Kidney glomerular epithelial cell (primary cell): Measurements from ENCODE around the gene ACSM3.
A peak's percentile ranks its signal among the peaks of the same experiment; 100 is the strongest.
"Not testable (repeated sequence)": the region's sequence is repeated elsewhere in the genome, so short reads cannot be mapped to it uniquely, and the experiment has no call there.

Experiments used
- DNase-seq: peaks from one replicate; lab custom pipeline; 2025; lab: John Stamatoyannopoulos, UW

ACSM3 gene

DNA sequence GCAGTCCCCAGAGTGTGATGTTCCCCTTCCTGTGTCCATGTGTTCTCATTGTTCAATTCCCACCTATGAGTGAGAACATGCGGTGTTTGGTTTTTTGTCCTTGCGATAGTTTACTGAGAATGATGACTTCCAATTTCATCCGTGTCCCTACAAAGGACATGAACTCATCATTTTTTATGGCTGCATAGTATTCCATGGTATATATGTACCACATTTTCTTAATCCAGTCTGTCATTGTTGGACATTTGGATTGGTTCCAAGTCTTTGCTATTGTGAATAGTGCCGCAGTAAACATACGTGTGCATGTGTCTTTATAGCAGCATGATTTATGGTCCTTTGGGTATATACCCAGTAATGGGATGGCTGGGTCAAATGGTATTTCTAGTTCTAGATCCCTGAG, 8.0 kb upstream of the ACSM3 start:
- not testable (repeated sequence) for DNase-seq

DNA sequence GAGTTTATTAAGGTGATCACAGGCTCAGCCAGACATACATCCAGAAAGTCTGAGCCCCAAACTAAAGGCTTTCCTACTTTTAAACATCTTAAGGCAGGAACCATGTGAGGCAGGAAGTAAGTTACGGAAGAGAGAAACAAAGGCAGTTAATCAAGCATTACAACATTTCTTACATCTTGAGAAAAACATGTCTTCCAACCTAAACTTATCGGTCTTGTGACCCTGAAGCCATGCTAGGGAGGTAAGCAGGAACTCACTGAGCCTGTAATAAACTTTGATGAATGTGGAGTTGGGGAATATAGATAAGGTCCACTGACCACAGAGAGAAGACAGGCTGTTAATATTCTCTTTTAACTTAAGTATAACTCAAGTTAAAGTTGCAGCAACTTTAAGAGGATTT, 3.5 kb upstream of the ACSM3 start:
- no peak for DNase-seq

DNA sequence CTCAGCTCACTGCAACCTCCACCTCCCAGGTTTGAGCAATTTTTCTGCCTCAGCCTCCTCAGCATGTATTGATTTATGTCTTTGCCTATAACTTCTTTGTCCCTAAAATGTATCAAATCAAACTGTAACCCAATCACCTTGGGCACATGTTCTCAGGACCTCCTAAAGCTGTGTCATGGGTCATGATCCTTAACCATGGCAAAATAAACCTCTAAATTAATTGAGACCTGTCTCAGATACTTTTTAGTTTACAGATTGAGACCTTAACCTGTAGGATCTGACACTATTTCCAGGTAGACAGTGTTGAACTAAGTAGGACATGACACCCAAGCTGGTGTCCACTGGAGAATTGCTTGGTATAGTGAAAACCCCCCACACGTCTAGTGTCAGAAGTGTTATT, 2.6 kb upstream of the ACSM3 start:
- no peak for DNase-seq

DNA sequence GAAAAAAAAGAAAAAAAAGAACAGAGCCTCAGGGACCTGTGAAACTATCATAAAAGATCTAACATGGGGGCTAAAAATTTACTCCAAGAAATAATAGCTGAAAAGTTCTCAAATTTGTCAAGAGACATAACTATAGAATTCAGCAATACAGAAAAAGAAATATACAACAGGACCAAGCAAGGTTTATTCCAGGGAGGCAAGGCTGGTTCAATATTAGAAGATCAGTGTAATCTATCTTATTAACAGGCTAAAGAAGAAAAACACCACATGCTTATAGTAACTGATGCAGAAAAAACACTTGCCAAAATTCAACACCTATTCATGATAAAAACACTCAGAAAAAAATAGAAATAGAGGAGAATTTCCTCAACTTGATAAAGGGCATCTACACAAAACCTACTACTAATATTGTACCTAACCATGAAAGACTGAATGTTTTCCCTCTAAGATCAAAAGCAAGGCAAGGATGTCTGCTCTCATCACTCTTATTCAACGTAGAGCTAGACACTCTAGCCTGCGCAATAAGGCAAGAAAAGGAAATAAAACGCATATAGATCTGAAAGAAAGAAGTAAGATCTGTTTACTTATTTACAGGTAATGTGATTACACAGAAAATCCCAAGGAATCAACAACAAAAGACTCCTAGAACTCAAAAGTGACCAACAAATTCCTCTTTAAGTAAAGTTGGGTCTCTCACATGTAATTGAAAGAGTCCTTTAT, 1.2 kb upstream of the ACSM3 start:
- no peak for DNase-seq

DNA sequence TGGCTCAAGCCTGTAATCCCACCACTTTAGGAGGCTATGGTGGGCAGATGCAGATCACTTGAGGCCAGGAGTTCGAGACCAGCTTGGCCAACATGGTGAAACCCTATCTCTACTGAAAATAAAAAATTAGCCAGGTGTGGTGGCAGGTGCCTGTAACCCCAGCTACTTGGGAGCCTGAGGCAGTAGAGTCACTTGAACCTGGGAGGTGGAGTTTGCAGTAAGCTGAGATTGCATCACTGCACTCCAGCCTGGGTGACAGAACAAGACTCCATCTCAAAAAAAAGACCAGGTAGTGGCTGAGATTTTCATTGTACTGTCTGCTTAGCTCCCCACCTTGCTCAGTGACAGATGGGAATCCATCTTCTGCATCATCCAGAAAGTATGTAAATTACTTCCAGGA, 634 bp downstream of the ACSM3 start:
- not testable (repeated sequence) for DNase-seq

DNA sequence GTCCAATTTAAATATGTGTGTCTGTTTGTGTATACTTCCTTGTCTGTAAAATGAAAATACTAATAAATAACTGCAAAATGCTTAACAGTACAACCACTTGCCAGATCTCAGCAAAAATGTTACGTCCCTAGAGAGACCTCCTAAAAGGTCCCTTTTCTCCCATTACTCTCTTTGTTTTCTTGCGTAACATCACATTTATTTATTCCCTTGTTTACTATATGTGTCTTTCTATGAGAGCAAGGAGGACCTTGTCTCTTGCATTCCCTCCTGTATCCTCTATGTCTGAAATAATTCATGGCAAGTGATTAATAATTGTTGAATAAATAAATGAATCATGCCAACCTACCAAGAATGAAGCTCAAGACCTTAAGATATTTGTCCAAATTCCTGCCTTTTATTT, 1.9 kb downstream of the ACSM3 start:
- no peak for DNase-seq

DNA sequence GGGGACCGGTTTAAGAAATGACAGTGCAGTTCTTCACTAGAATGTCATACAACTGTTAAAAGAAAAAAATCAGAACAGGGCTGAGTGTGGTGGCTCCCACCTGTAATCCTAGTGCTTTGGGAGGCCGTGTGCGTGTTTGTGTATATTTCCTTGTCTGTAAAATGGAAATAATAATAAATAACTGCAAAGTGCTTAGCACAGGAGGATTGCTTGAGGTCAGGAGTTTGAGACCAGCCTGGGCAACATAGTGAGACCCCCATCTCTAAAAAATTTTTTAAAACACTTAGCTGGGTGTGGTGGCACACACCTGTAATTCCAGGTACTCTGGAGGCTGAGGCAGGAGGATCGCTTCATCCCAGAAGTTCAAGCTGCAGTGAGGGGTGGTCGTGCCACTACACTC, 2.5 kb downstream of the ACSM3 start:
- DNase-seq: no peak

DNA sequence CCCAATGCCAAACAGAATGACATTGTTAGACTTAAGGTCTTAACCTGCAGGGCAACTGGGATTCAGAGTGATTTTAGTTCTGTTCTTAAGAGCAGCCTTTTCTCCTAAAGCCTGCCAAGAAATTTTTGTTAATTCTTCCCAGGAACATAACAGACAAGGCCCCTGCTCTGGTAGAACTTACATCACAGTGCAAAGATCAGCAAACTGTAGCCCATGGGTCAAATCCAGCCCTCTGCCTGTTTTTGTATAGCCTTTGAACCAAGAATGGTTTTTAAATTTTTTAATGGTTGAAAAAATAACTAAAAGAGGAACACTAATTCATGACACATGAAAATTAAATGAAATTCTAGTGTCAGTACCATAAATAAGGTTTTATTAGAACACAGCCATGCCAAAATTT, 3.8 kb downstream of the ACSM3 start:
- DNase-seq: no peak

DNA sequence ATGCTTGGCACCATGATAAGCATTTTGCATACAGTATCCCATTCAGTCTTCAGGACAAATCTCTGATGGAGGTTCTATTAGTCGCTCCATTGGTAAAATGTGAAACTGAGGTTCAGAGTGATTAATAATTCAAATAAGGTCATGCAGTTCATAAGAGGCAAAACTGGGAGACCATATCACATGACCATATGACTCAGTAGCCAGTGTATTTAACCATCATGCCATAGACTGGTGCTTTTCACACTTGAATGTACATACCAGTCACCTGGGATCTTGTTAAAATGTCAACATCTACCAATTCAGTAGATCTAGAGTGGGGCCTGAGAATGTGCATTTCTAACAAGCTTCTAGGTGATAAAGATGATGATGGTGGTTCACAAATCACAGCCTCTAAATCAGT, 4.3 kb downstream of the ACSM3 start:
- peak; percentile 18 for DNase-seq

DNA sequence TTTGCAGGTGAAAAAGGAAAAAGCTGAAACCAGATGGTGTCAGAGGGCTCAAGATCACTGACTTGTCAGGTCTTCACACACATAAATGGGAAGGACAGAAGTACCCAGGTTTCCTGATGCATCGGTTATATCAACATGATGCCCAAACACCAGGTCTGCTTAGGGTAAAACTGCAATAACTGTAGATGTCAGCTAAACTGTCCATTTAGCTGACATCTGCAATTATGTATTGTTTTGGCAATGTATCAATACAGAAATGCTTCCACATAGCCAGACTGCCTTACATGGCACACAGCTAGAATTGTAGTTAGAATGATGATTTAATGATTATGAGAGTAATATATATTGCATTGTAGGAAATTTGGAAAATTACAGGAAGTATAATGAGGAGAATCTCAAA, 5.0 kb downstream of the ACSM3 start:
- DNase-seq: no peak

DNA sequence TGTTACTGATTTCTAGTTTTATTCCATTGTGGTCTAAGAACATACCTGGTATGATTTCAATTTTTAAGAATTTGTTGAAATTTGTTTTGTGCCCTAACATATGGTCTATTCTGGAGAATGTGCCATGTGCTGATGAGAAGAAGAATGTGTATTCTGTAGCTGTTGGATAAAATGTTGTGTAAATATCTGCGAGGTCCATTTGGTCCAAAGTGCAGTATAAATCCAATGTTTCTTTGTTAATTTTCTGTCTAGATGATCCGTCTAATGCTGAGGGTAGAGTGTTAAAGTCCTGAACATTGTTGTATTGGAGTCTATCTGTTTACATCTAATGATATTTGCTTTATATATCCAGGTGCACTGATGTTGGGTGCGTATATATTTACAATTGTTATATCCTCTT, 9.9 kb downstream of the ACSM3 start:
- no peak for DNase-seq

DNA sequence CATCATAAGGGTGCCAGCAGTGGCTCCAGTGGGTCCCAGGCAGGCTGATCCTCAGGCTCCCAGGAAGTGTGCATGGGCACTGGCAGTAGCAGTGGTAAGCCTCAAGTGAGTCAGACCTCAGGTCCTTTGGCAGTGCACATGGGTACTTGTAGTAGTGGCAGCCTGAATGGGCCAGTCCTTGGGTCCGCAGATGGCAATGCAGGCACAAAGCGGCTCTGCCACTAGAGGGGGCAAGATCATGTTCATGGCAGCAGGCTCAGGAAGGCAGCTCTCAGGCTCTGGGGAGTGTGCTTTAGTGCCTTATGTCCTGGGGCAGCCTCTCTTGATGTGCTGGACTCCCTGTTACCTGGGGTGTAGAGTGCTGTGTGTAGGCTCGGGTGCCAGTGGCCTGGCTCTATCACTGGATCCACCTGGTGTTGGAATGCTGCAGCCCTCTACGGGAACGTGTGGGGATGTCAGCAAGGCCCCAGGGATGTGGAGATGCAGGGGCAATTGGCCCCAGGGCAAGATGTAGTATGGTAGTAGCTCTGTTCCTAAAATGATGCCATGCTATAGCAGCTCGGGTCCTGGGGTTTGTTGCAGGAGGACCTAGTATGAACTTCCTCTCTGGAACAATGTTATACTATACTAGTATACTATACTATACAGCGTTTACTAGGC, 11.0 kb downstream of the ACSM3 start:
- DNase-seq: no peak

DNA sequence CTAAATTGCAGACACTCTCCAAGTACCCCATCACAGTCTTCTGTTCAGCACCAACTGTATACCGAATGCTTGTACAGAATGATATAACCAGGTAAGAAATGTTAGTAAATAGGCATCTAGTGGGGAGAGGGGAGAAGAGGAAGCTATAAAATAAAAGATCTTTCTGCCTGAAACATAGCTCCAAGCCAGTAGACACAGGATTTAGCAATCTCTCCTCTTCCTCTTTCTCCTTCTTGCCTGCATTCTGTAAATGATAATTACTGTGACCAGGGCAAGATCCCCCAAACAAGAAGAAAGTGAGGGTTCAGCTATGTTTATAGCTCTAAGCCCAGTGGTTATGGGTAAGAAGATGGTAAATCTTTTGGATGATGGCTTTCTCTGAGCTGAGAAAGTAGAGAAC, 17.9 kb downstream of the ACSM3 start:
- DNase-seq: no peak

DNA sequence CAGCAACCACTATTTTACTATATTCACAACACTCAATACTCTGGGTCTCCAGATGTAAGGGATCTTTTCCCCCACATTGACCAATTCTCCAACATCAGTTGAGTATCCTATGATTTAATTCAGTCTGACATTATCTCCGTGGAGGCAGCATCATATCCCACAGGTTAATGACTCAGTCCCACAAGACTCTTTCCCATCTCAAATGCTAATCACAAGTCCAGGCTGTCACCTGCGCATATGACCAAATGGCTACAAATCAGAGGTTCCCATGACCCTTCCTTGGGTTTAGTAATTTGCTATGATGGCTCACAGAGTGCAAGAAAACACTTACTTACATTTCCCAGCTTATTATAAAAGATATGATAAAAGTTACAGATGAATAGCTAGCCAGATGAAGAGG, 18.7 kb downstream of the ACSM3 start:
- no peak for DNase-seq

DNA sequence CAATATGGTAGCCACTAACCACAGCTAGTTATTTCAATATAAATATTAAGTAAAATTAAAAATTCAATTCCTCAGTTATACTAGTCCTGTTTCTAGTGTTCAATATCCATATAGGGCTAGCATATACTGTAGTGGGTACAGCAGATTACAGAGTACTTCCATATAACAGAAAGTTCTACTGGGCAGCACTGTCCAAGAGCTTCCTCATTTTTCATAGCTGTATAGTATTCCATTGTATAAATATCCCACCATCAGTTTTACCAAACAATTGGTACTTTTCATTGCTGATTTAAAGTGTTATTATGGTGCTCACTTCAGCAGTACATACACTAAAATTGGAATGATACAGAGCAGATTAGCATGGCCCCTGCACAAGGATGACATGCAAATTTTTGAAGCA, 20.4 kb downstream of the ACSM3 start:
- no peak for DNase-seq

DNA sequence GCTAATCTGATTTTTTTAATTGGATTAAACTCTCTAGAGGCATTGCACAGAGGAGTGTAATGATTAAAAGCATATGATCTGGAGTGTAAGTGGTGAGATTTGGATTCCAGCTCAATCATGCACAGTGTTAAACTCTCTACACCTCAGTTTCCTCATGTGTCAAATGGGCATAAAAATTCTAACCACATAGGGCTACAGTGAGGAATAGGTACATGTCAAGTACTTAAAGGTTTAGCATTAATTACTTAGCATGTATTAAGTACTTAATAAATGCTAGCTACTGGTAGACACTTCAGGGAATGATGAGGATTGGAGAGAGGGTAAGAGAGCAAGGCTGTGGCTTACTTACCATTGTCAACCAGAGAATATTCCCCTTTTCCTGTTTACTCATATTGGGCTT, 25.3 kb downstream of the ACSM3 start:
- DNase-seq: no peak

DNA sequence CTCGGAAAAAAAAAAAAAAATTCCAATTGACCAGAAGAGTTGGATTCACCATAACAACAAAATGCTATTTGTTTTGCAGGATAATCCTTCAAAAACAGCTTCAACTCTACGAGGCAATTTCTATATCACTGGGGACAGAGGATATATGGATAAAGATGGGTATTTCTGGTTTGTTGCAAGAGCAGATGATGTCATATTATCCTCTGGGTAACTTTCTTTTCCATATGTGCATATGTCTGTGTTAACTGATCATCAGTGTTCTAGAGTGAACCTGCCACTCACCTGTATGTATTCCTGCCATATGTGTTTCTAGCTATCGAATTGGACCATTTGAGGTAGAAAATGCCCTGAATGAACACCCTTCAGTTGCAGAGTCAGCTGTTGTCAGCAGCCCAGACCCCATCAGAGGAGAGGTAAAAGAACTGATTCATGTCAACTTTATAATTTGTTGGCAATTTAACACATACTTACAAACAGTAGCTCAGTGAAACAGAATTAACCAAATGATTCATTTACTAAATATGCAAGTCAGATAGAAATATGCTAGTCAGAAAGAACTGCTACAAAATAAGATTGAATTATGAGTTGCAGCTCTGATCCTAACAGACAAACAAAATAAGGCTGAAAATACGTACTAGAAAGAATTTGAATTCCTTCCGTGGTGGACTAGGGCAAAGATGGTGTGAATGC, 28.3 kb downstream of the ACSM3 start:
- DNase-seq: peak; percentile 1

DNA sequence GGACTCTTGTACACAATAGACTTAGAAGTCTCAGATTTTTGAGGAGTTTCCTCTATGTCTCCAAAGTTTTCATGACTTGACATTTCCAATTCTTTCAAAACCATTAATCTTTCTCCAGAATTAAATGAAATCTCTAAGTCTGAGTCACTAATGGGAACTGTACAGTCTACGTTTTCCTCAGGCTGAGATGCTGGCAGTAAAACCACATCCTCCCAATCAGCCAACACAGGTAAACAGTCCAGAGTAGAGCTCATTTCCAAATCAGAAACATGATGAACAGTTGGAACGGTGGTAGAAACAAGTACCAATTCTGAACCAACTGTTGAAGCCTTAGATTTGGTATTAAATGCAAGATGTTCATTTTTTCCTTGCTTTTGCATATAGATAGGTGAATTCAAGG, 34.5 kb downstream of the ACSM3 start:
- no peak for DNase-seq

DNA sequence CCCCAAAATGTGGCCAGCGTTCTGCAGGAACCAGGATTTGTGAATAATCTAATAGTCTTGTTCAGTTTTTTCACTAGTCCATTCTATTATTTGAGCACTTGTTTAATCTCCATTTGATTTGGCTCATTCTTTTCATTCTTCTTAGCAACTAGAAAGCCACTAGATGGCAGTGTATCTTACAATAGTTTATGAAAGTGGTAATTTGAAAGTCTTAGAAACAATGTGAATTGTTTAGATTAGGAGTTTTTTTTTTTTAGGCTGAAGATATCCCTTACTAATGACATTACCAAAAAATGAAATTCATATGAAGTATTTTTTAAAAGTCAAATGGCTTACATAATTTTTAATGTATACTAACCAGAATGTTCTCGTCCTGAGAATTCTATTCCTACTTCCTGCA, 35.8 kb downstream of the ACSM3 start:
- peak; percentile 18 for DNase-seq

DNA sequence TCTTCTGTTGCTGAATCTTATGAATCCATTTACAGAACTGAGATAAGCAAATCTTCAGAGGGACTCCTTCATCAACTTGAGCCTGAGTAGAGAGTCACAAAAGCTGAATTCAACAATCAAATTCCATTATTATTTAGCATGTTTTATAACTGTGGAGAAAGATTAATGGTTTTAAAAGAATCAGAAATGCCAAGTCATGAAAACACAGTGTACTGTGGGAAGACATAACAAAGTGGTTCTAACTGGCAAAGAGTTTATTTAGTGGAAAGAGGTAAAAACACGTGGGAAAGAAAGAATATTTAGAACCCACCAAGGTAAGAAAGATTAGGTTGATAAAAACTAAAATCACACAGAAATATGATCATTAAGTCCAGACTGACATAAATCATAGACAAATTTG, 37.5 kb downstream of the ACSM3 start:
- no peak for DNase-seq

DNA sequence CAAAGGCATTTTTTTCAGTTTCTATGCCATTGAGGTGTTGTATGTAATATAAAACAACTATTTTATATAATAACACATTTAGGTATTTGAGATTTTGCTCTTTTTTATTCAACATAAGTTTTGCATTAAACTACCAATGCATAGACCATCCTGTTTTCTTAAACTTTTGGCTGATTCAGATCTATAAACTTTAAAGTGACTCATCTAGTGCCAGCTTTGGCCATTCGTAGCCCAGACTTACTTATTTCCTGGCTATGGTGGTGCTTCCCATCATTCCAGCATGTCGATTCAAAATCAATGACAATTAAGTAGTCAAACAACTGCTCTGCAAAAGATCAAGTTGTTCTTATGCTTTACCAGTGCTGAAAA, 39.4 kb downstream of the ACSM3 start:
- DNase-seq: no peak

DNA sequence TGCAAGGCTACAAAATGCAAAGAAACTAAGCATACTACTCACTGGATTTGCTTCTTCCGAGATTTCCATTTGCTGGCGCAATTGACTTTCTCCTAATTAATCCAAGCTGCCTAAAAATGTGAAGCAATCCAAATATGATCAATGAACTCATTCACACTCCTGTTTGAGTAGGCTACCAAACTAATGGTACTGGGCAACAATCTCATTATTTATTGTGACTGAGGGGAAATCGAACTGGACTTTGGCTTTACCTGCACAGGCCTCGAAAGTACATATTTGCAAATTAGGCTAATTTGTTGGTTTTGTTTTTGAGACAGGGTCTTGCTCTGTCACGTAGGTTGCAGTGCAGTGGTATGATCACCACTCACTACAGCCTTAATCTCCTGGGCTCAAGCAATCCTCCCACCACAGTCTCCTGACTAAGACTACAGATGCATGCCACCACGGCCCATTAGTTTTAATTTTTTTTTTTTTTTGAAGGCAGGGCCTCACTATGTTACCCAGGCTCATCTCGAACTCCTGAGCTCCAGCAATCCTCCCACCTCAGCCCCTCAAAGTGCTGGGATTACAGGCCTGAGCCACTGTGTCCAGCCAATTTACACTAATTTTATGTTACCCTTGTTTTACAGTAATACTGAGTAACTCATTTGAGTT, 39.9 kb downstream of the ACSM3 start:
- DNase-seq: peak; percentile 57

DNA sequence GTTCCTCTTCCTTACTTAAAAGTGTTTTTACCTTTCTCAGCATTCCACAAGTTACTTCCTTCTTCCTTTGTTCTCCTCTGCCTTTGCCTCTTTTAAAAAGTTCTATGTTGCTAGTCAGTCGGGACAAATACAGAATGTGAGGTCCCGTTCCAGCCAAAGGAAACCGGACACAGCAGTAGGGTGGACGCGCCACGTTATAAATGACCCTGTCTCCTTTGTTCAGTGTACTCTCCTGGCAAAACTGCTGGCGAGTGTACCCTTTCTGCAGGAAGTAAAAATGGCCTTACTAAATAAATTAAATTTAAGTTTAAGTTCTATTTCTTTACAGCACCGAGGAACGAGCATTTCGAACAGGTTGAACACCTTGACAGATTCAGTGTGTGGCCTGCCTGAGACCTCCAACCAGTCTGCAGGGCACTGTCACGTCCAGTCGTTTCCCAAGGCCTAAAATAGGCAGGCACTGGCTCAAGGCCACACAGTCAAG, 41.9 kb downstream of the ACSM3 start:
- DNase-seq: not testable (repeated sequence)
